ENCODE data around the gene DPYD.

The DPYD gene

DNA sequence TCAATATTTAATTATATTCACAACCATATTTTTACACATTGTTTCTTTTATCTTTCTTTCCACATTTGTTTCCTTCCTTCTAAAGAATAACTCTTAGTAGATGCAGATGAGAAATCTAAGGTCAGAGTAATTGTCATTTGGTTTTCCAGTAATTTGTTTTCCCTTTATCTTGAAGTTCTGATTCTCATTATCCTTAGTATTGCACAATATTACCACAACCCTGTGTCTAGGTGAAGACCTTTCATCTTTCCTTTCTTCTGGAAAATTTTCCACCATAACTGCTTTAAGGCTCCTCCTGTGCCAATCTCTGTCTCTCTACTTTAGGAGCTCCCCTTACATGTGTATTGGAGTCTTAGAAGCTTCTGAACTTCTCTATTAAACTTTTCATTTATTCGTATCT is 209.0 kb downstream of the DPYD start:
- DNase-seq (ENCODE audit: low read depth in 2 of 2): no peak

DNA sequence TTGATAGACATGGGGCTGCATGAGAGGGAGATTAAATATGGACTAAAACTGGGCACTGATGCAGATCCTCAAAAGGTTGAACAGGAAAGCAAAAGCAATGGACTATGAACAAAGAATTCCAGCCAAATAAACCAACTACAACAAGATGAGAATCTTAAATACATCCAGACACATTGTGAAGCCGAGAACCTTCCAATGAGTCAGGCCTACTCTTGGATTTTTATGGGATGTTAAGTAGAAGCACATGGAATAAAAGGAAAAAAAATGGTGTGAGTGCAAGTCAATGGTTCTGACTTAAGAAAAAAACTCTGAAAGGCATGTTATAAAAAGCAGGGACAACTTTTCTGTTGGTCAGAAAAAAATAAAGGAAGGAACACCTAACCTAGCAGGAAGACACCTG is 227.2 kb downstream of the DPYD start:
- DNase-seq (ENCODE audit: low read depth in 2 of 2): peak; percentile 26 to 44

DNA sequence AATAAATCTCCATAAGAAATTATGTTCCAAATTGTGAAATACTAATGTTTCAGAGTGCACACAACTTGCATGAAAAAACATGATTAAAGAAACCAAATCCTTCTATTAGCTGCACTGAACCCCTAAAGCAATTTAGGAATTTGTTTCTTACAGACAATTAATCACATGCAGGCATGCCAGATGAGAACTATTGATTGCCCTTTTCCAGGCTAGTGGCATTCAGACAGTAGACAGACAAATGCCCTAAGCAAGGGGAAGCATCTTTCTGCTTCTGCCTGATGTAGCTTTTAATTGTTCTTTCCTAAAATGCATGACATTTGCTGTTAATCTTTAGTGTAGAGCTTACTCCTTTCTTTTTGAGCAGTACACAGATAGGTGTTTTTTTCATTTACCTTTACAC is 229.5 kb downstream of the DPYD start:
- no peak for DNase-seq (ENCODE audit: low read depth in 2 of 2)

DNA sequence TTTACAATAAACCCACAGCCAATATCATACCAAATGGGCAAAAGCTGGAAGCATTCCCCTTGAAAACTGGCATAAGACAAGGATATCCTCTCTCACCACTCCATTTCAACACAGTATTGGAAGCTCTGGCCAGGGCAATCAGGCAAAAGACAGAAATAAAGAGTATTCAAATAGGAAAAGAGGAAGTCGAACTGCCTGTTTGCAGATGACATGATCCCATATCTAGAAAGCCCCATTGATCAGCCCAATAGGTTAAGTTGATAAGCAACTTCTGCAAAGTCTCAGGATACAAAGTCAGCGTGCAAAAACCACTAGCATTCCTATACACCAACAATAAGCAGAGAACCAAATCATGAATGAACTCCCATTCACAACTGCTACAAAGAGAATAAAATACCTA is 235.5 kb downstream of the DPYD start:
- DNase-seq (ENCODE audit: low read depth in 2 of 2): no peak

DNA sequence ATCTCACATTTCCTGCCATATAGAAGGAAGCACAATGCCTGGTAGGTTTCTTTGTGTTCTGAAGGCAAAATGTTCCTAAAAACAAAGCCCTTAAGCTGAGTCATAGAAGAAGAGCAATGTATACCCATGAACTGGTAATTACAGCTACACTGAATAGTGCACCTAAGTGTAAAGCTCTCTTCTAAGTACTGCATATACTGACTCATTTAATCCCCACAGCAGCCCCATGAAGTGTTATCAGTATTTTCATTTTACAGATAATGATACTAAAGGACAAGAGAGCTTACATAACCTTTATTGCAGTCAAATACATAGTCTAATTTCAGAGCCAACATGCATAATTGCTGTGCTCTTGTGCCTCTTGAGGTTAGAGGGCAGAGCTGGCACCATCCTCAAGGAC is 239.9 kb downstream of the DPYD start:
- no peak for DNase-seq (ENCODE audit: low read depth in 2 of 2)

DNA sequence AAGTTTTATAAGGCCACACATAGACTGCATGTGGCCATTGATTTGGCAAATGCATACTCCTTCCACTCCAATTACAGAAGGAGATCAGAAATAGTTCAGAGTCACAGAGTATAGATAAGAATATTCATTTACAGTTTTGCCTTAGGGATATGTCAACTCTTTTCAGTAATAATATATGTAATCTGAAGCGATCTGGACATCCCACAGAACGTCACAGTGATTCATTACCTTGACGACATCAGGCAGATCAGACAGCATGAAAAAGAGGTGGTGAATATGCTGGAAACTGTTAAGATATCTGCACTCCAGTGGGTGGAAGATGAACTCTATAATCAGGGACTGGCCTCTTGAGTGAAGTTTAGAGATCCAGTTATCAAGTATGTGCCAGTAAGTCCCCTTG is 240.4 kb downstream of the DPYD start:
- DNase-seq (ENCODE audit: low read depth in 2 of 2): no peak

DNA sequence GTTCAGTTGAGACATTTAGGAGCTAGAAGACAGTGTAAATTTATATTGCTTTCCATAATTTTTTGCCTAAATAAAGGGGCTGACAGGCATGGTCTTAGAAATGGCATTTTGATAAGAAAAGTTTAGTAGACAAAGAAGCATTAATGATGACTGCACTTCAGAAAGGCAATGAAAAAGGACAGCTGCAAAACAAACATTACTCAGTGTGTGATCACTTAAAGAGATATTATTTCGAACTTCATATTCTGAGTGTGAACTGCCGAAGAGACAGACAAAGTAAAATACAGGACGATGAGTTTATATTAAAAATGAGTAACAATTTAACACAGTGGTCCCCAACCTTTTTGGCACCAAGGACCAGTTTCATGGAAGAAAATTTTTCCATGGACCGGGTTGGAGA is 243.1 kb downstream of the DPYD start:
- DNase-seq (ENCODE audit: low read depth in 2 of 2): no peak

DNA sequence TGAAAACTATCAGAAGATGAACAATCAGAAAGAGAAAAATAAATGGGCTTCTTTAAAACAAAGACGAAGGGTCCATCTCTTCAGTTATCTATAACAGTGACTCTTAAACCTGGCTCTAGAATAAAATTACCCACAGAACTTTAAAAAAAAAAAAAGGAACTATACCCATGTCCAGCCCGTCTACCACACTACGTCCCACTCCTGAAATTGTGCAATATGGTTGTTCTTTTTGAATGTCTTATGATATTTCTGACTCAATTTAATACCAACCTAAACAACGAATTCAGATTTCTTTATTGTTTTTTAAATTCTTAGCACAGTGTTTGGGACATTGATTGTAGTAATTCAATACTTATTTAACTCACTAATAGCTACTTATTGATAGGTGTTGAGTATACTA is 246.3 kb downstream of the DPYD start:
- DNase-seq (ENCODE audit: low read depth in 2 of 2): no peak

DNA sequence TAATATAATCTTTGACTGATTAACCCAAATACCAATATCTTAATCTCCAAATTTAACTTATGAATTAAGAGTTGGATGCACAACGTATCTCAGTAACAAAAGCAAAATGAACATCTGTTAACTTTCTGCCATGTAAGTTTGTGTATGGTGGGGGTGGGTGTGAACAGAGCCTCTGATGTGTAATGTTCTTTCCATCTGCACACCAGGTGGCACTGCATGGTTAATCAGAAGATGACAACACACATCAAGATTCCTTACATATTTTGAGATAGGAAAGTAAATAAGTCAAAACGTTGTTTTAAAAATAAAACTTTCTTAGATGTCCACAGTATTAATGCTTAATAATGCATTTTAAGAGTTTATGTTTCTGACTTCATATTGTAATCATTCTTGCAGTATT is 251.9 kb downstream of the DPYD start:
- peak in 1 of 2 experiments; percentile 22 for DNase-seq (ENCODE audit: low read depth in 2 of 2)

DNA sequence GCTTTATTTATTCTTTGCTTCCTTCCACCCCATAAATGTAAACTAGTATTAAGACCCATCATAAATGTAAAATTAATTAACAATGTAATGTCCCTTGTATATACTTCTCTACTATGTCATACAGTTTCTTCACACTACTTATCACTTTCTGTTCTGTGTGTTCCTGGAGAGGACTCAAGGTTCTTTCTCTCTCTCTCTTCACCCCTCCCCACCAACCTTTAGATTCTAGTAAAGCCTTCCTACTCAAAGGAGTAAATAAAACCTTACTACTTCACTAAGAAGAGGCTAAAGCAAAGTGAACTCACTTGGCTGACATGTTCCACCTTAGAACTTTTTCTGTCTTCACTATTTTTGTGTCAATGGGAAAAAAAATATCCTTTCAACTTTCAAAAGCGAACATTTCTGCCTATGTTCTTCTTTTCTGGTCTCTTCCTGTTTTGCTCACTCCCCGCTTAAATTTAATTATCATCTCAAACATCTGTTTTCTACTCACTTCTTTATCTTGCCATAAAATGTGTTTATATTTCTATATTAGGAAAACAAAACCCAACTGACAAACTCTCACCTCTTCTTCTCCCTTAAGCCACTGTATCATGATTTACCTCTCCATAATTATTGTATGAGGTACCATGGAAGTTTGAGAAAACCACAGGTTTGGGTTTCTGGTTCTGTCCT is 260.3 kb downstream of the DPYD start:
- DNase-seq (ENCODE audit: low read depth in 2 of 2): no peak

DNA sequence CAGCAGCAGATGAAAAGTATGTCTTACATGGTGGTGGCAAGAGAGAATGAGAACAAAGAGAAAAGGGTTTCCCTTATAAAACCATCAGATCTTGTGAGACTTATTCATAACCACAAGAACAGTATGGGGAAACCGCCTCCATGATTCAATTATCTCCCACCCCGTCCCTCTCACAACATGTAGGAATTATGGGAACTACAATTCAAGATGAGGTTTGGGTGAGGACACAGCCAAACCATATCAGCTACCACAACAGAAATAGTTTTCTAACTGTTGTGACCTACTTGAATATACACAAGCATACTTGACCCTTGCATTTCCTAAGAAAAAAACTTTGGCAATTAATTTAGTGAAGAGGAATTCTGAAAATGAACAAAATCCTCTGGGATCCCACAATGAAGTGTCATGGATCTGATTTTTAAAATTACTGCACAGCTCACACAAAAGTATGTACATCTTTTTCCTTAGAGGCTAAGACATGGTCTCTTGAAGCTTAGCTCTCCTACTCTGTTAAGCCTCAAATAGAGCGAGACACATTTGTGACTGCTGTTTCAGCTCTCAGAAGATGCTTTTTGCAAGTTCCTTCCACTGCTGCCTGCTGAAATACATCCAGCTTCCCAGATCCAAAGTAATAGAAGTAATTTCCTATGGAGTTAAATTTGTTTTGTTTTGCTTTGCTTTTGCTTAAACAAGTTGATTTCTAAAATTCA is 265.8 kb downstream of the DPYD start:
- peak; percentile 63 to 69 for DNase-seq (ENCODE audit: low read depth in 2 of 2)

DNA sequence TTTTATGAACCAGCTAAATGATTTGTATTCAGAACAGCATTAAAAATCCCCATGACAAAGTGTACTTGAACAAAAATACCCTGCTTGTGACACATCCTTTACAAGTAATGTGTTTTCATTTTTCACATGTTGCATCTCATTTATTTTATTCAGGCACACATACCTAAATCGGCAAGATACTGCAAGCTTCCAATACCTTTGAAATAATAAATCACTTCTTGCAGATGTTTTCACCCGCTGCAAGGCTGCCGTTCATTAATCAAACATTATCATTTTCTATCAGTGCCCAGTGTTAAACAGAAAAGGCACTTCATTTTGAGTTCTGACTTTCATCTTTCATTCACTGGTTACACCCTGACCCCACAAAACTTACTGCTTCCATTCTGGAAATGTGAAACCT is 269.6 kb downstream of the DPYD start:
- no peak for DNase-seq (ENCODE audit: low read depth in 2 of 2)

DNA sequence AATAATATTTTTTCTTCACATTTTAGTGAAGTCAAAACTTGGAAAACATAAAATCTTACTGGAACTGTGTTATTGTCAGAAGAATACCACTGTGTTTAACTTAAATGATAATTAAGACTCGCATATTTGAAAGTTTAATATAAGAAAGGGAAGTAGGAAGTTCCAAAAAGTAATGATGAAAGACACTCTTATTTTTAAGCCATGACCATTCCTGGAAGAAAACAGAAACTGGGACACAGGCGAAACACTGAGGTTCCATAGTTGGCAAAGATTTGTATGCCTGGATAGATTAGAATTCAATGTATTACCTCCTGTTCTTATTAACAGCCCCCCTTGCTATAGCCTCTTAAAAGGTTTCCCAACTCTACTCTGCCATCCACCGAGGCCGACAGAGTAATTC is 271.2 kb downstream of the DPYD start:
- DNase-seq (ENCODE audit: low read depth in 2 of 2): no peak

DNA sequence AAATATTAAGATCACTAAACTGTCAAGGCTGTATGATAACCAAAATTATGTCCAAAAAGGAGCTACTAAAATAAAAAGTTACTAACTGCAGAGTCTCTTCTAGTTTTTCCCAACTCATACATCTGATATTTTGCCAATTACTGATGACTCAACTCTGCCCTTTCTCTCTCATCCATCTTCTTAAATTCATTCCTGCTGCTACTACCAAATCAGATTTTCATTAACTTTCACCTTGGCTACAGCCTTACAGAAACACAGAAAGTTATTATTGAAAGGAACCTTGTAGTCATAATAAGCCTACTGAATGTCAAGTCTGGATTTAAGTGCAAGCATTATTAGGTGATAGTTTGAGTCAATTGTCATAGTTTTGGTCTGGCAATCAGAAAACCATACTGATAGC is 273.1 kb downstream of the DPYD start:
- DNase-seq (ENCODE audit: low read depth in 2 of 2): peak; percentile 59 to 70

DNA sequence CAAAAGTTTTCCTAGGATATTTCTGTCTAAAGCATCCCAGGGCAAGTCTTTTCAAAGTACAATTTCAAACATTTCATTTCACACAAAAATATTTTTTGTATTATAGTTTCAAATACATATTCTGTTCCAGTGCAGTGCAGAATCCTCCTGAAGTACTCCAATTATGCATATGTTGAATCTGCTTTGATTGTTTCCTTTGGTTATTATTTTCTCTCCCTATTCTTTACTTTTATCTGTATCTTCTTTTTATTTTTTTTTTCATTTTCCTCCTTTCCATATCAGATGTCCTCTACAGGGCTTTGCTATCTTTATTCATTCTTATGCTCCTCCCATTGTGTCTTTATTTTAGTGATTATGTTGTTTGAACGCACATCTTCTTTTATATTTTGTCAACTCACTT is 274.8 kb downstream of the DPYD start:
- no peak for DNase-seq (ENCODE audit: low read depth in 2 of 2)

DNA sequence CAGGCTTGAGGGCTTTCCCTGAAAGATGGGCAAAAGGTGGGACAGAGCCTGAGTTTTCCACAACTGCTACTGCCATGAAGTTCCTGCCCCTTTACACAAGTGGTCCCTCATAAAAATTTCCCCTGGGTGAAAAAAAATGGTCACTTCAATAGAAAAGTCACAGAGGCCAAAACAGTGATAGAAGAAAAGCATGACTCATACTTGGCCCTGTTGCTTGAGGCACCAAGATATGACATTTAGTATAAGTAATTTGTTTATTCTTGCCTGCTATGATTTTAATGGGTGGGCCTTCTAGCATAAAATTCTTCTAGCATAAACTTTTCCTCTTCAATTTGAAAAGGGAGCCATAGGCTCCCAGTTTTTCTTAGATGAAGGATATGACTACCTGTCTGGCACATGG is 280.2 kb downstream of the DPYD start:
- no peak for DNase-seq (ENCODE audit: low read depth in 2 of 2)

DNA sequence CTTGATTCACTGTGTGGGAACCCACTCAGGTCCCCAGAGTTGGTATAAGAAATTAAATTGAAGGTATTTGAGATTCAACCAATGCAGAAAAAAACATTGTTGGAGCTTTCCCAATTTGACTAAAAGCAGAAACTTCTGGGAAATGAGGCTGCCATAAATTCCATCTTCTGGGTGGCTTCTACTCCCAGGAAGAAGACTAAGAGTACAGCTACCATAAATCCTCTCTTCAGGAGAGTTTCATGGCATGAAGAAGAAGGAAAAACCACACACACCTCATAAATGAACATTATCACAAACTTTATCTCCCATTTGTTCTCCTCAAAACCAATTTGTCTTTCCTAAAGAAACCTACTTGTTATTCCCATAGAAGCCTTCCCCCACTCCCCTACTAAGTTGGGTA is 283.9 kb downstream of the DPYD start:
- peak; percentile 57 to 69 for DNase-seq (ENCODE audit: low read depth in 2 of 2)

DNA sequence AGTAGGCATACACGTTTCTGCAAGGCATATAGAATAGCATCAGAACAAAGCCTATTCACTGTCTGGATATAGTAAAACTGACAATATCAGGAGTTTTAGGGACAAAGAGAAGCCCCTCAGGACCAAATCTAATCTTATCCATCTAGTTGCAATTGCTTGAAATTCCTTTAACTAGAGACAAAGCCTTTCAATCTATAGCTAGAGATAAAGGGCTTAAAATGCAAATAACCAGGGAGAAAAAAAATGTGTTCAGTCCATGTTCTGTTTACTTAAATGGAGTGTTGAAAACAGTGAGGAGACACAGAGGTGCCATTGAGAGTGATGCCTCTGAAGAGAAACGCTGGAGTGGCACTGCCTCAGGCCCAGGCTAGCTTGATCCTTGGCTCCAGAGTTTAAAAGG is 286.1 kb downstream of the DPYD start:
- DNase-seq (ENCODE audit: low read depth in 2 of 2): no peak

DNA sequence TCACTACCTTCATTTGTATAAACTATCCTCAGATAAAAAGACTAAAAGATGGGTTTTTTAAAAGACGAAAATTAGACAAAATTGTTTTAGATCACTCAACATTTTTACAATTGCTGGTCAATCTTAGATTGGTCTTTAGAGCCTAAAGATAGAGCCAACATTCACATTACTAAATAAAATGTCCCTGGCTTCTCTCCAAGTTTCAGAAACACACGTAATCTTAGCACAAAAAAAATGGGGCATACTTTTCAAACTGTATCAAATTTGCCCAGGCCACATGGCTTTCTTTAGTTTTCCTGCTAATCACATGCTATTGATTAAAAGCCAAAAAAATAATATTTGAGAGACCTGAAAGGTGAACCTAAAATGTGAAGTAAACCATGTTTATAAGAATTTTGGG is 288.1 kb downstream of the DPYD start:
- no peak for DNase-seq (ENCODE audit: low read depth in 2 of 2)

DNA sequence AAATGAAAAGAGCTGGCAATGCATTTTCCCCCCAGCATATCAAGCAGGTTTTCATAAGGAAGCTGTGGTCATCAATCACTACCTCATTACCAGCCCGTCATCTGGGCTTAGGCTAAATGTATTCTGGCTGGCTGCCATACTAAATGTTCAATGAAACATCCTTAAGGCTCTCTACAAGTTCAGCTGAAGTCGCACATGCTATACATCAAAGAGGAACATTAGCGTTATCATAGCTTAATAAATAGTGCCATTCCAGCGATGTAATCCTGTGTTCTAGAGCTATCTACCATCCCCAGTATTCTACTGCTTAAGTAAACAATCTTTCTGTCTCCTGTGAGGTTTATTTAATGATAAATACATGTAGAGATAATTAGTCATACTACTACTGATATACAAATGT is 288.8 kb downstream of the DPYD start:
- peak in 1 of 2 experiments; percentile 36 for DNase-seq (ENCODE audit: low read depth in 2 of 2)

DNA sequence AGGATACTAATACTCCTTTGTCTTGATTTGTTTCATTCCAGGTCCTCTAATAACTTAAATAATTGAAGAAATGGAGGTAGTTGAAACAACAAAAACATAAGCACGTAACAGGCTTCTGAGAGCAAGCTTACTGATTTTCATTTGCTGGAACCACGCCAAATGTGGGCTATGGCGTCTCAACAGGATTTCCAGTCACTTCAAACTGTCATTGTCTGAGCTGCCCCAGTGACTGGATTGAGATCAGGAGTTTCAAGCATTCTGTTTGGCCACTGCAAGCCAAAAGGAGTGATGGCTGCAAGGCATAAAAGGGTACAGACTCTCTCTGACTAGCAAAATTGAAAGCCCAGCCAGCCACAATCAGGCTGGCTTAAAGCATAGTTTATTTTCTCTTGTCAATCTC is 289.9 kb downstream of the DPYD start:
- DNase-seq (ENCODE audit: low read depth in 2 of 2): no peak

DNA sequence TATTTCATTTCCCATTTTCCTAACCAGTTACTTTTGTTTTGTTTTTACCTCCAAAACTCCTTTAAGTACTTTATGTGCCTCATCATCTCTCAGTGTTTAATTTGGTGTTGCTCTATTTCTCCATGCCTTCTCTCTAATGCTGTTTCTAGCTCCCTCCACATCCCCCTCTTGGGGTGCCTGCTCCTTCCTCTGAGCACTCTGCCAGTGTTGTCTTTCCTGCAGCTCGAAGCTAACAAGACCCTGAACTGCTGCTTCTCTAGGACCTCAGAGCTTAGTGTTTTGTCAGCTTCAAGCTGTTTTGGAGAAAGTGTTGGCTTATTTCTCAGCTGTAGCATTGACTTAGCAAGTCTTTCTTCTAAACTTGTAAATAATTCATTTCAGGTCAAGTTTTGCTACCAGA is 290.6 kb downstream of the DPYD start:
- no peak for DNase-seq (ENCODE audit: low read depth in 2 of 2)

DNA sequence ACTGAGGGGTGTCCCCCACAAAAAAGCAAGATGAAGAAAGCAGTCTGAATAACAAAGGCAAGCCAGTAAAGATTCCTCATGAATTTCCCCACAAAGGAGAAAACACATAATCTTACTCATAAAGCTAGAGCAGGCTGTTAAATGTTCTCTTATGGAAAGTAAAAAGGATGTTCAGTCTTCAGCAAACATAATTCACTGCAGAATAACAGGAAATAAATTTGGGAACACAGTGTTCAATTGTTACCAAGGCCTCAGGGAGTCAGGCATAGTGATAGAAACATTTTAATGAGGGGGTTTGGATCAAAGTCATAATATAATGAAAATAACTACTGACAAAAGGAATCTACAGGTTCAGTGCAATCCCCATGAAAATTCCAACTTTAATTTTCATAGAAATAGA is 297.6 kb downstream of the DPYD start:
- no peak for DNase-seq (ENCODE audit: low read depth in 2 of 2)

DNA sequence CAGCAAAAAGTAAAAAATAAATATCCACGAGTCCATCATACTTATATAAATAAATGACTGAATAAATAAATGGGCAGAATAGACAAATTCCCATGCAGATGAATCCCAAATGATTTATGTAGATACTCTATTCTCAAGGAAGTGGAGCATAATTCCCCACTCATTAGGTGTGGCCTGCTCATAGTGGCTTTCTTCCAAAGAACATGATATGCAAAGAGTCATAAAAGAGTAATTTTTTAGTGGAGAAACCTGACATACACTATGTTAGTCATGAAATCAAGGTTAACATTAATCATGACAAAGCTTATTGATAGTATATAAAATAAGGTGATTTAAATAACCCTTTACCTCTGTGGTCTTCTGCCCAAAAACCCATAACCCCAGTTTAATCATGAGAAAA is 298.9 kb downstream of the DPYD start:
- DNase-seq (ENCODE audit: low read depth in 2 of 2): no peak

Data from fibroblast of skin of left biceps (primary cell).